Naive thymus-derived CD4-positive, alpha-beta T cell (primary cell): ENCODE results near the gene PKD2. TPM values are rescaled to one million over a fixed set of nuclear protein-coding genes. Genes with fewer than 3 reads are reported as not detected.
"Not testable (repeated sequence)": the region's sequence is repeated elsewhere in the genome, so short reads cannot be mapped to it uniquely, and the experiment has no call there.

Experiments used
- ATAC-seq: fragments of 150-1000 bp; cut with Tn5 transposase; 2 replicates; pipeline ENCODE4 v1.10.0; 2021; ENCODE audit warnings: mild to moderate bottlenecking, moderate library complexity
- CTCF ChIA-PET: fragments of 350-600 bp; sonication (Branson Sonifier 250); formaldehyde crosslinking; loops from one replicate; lab custom pipeline; 2021; ENCODE audit warnings: antibody characterized with exemption; lab: Charles Lee
- POLR2A ChIA-PET: fragments of 350-600 bp; sonication (Branson Sonifier 250); formaldehyde crosslinking; loops from one replicate; lab custom pipeline; 2021; ENCODE audit warnings: antibody characterized with exemption, inconsistent platforms; lab: Charles Lee
- DNase-seq, 9 donors: peaks; one replicate each; pipeline versions ENCODE4 v3.0.0 to v3.0.0-alpha.2; 2020 to 2022; ENCODE audit warnings: mixed read lengths in 1 of 9
- H3K27ac ChIP-seq: one replicate; pipeline ENCODE4 v1.7.0; 2013; ENCODE audit warnings: mild to moderate bottlenecking, low read depth, low read length, moderate library complexity
- H3K27me3 ChIP-seq, 2 donors: one replicate each; pipeline ENCODE4 v1.7.0; 2013; ENCODE audit warnings: low read length in 2 of 2, mild to moderate bottlenecking in 2 of 2, moderate library complexity in 2 of 2; ENCODE audit not compliant: control insufficient read depth in 2 of 2, insufficient read depth in 2 of 2
- H3K36me3 ChIP-seq, 3 experiments: 1 replicate in 2 of 3; 2 replicates in 1 of 3; pipeline ENCODE4 v1.7.0; 2013; ENCODE audit warnings: low read length in 3 of 3, mild to moderate bottlenecking in 3 of 3, moderate library complexity in 1 of 3; ENCODE audit not compliant: insufficient read depth in 3 of 3, control insufficient read depth in 2 of 3
- H3K4me1 ChIP-seq, 2 donors: one replicate each; pipeline ENCODE4 v1.7.0; 2013; ENCODE audit warnings: low read length in 2 of 2, mild to moderate bottlenecking in 2 of 2, moderate library complexity in 1 of 2; ENCODE audit not compliant: control insufficient read depth in 2 of 2, insufficient read depth in 2 of 2
- H3K4me3 ChIP-seq: 2 replicates; pipeline ENCODE4 v1.7.0; 2013; ENCODE audit warnings: mild to moderate bottlenecking, low read length
- H3K9me3 ChIP-seq, 3 experiments: 1 replicate in 2 of 3; 2 replicates in 1 of 3; pipeline ENCODE4 v1.7.0; 2013; ENCODE audit warnings: low read length in 3 of 3; ENCODE audit not compliant: control insufficient read depth in 2 of 3
- H3K27ac Mint-ChIP-seq, 9 donors: one replicate each; pipeline ENCODE4 v1.8.0; 2020 to 2022; ENCODE audit warnings: mixed read lengths in 9 of 9, mild to moderate bottlenecking in 8 of 9, moderate library complexity in 5 of 9, inconsistent platforms in 2 of 9
- H3K27me3 Mint-ChIP-seq, 5 donors: one replicate each; pipeline ENCODE4 v1.8.0; 2021 to 2022; ENCODE audit warnings: mixed read lengths in 5 of 5, mild to moderate bottlenecking in 1 of 5
- H3K36me3 Mint-ChIP-seq, 5 donors: one replicate each; pipeline ENCODE4 v1.8.0; 2020 to 2022; ENCODE audit warnings: mixed read lengths in 5 of 5, mild to moderate bottlenecking in 3 of 5, inconsistent platforms in 1 of 5
- H3K4me1 Mint-ChIP-seq, 7 donors: one replicate each; pipeline ENCODE4 v1.8.0; 2020 to 2022; ENCODE audit warnings: mixed read lengths in 7 of 7, mild to moderate bottlenecking in 3 of 7, inconsistent platforms in 1 of 7
- H3K4me3 Mint-ChIP-seq, 10 donors: one replicate each; pipeline ENCODE4 v1.8.0; 2020 to 2022; ENCODE audit warnings: mild to moderate bottlenecking in 10 of 10, mixed read lengths in 10 of 10, moderate library complexity in 6 of 10, inconsistent platforms in 2 of 10
- H3K9me3 Mint-ChIP-seq, 11 donors: one replicate each; pipeline ENCODE4 v1.8.0; 2020 to 2022; ENCODE audit warnings: mixed read lengths in 11 of 11, mild to moderate bottlenecking in 4 of 11, inconsistent platforms in 1 of 11, moderate library complexity in 1 of 11
- intact Hi-C, 2 donors: fragments of 100-400 bp; cut with micrococcal nuclease; formaldehyde crosslinking; loops; one replicate each; pipeline ENCODE4 v1.15.1; 2023
- polyA plus RNA-seq, 2 donors: library from polyadenylated mRNA; unstranded; fragments of 300-500 nt; fragmentation: Illumina TruSeq; gene quantifications; one replicate each; pipeline ENCODE4 v1.2.3, GENCODE V29; 2021
- total RNA-seq, 6 experiments: library from RNA in 5 of 6; stranded (reverse) in 5 of 6; gene quantifications; 1 replicate in 5 of 6; 2 replicates in 1 of 6; pipeline ENCODE4 v1.2.3 and lab custom pipeline; 2021 to 2026

PKD2 gene
- total and polyA plus RNA-seq, 7 experiments from 2014 or later: 2.7 to 16.1 (median 6.8) TPM

GRCh38 chr4:88112856-88113255 is 105.4 kb downstream of the PKD2 start:
- no peak overlapping the region for H3K27ac ChIP-seq
- Mint-ChIP-seq H3K4me3 (no peak overlapping the region), H3K27me3 (no peaks in the 10 kb centered on the region), H3K4me1 (peaks cover 0 to 1% (median 0%) of the 10 kb centered on the region in 7 donors), H3K36me3 (no peaks in the 10 kb centered on the region), H3K27ac (no peak overlapping the region), H3K9me3 (peaks cover 0 to 4% (median 0%) of the 10 kb centered on the region in 11 donors)
- CTCF ChIA-PET: no interaction called here
- ATAC-seq: no peak
- H3K4me3 ChIP-seq: no peak overlapping the region
- no peaks in the 10 kb centered on the region for H3K27me3 ChIP-seq
- no peaks in the 10 kb centered on the region for H3K4me1 ChIP-seq
- DNase-seq: no peak
- POLR2A ChIA-PET: no interaction called here
- H3K9me3 ChIP-seq: no peaks in the 10 kb centered on the region
- H3K36me3 ChIP-seq: no peaks in the 10 kb centered on the region
- intact Hi-C loops: no loop called here

- Mint-ChIP-seq H3K4me1 (peaks cover 0 to 1% (median 0%) of the 10 kb centered on the region in 7 donors), H3K27ac (no peak overlapping the region), H3K9me3 (peaks cover 7 to 23% (median 16%) of the 10 kb centered on the region in 11 donors), H3K27me3 (no peaks in the 10 kb centered on the region), H3K4me3 (no peak overlapping the region), H3K36me3 (peaks cover 0 to 13% (median 8%) of the 10 kb centered on the region in 5 donors)
- CTCF ChIA-PET: no interaction called here
- POLR2A ChIA-PET: no interaction called here
- Histone ChIP-seq H3K27ac (no peak overlapping the region), H3K9me3 (peaks cover 0 to 19% (median 0%) of the 10 kb centered on the region in 3 experiments), H3K27me3 (no peaks in the 10 kb centered on the region), H3K36me3 (no peaks in the 10 kb centered on the region), H3K4me3 (no peak overlapping the region), H3K4me1 (no peaks in the 10 kb centered on the region)
- no peak for ATAC-seq
- no peak for DNase-seq
- intact Hi-C loops: no loop called here
Measured at GRCh38 chr4:88115587-88115986, 108.2 kb downstream of the PKD2 start.

GRCh38 chr4:88119943-88120342 is 112.5 kb downstream of the PKD2 start:
- Histone ChIP-seq H3K4me1 (no peaks in the 10 kb centered on the region), H3K27ac (no peak overlapping the region), H3K27me3 (no peaks in the 10 kb centered on the region), H3K36me3 (no peaks in the 10 kb centered on the region), H3K4me3 (no peak overlapping the region), H3K9me3 (peaks cover 0 to 19% (median 0%) of the 10 kb centered on the region in 3 experiments)
- H3K4me3 Mint-ChIP-seq: no peak overlapping the region
- no peaks in the 10 kb centered on the region for H3K4me1 Mint-ChIP-seq
- no peak for ATAC-seq
- peaks cover 15 to 43% (median 21%) of the 10 kb centered on the region in 11 donors for H3K9me3 Mint-ChIP-seq
- DNase-seq: no peak
- H3K36me3 Mint-ChIP-seq: peaks cover 2 to 28% (median 16%) of the 10 kb centered on the region in 5 donors
- CTCF ChIA-PET: no interaction called here
- POLR2A ChIA-PET: no interaction called here
- peaks cover 0 to 12% (median 8%) of the 10 kb centered on the region in 5 donors for H3K27me3 Mint-ChIP-seq
- intact Hi-C loops: no loop called here
- no peak overlapping the region for H3K27ac Mint-ChIP-seq

DNA sequence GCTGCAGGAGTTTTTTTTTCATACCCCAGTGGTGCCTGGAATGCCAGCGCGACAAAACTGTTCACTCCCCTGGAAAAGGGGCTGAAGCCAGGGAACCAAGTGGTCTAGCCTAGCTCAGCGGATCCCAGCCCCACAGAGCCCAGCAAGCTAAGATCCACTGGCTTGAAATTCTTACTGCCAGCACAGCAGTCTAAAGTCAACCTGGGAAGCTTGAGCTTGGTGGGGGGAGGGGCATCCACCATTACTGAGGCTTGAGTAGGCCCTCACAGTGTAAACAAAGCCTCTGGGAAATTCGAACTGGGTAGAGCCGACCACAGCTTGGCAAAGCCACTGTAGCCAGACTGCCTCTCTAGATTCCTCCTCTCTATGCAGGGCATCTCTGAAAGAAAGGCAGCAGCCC is 114.8 kb downstream of the PKD2 start:
- CTCF ChIA-PET, ATAC-seq, DNase-seq, H3K27me3 ChIP-seq, H3K4me3 ChIP-seq, H3K4me1 Mint-ChIP-seq, H3K27ac Mint-ChIP-seq, H3K36me3 ChIP-seq, H3K27ac ChIP-seq, intact Hi-C loops, H3K4me3 Mint-ChIP-seq, H3K4me1 ChIP-seq, POLR2A ChIA-PET: not testable (repeated sequence)
- H3K9me3 ChIP-seq: peaks cover 0 to 19% (median 0%) of the 10 kb centered on the region in 3 experiments
- Mint-ChIP-seq H3K9me3 (peaks cover 15 to 46% (median 26%) of the 10 kb centered on the region in 11 donors), H3K36me3 (peaks cover 2 to 28% (median 18%) of the 10 kb centered on the region in 5 donors), H3K27me3 (peaks cover 0 to 16% (median 13%) of the 10 kb centered on the region in 5 donors)

Other genes starting within 250 kb of the PKD2 start
- gene IBSP, start 208.1 kb upstream of the PKD2 start, total RNA-seq: not detected
- gene IBSP, start 208.1 kb upstream of the PKD2 start, polyA plus RNA-seq: not detected
- not detected for gene MEPE, start 174.7 kb upstream of the PKD2 start, total RNA-seq
- gene MEPE, start 174.7 kb upstream of the PKD2 start, polyA plus RNA-seq: not detected
- gene SPP1, start 31.9 kb upstream of the PKD2 start, total RNA-seq: 10 to 100 TPM in 2 of 5 experiments, 1 to 10 TPM in 1, not detected in 2; 1.6 to 28.5 (median 21.6) TPM
- not detected for gene SPP1, start 31.9 kb upstream of the PKD2 start, polyA plus RNA-seq
- gene ABCG2, start 151.0 kb downstream of the PKD2 start, total RNA-seq: under 1 TPM in 3 of 5 experiments, not detected in 2; 0.27 to 0.67 (median 0.65) TPM
- under 1 TPM in 1 of 2 donors, not detected in 1; 0.26 TPM for gene ABCG2, start 151.0 kb downstream of the PKD2 start, polyA plus RNA-seq